Right renal cortex interstitium (tissue), 3 donors: Measurements from ENCODE around the gene SREBF1. TPM values are rescaled to one million over a fixed set of nuclear protein-coding genes. Genes with fewer than 3 reads are reported as not detected.

Experiments used
- DNase-seq, 3 donors: peaks; one replicate each; pipeline ENCODE4 v3.0.0-alpha.2; 2013; ENCODE audit warnings: low read depth in 3 of 3, low spot score in 2 of 3
- polyA plus RNA-seq, 3 donors: library from polyadenylated mRNA; unstranded; fragments of 120-200 nt; gene quantifications; one replicate each; pipeline ENCODE4 v1.2.1, GENCODE V29; 2013; ENCODE audit not compliant: insufficient read length in 3 of 3

Gene SREBF1
- polyA plus RNA-seq, 3 donors, result 37.3 to 46.6 (median 45.5) TPM

- DNase-seq, result no peak
Measured at GRCh38 chr17:17826942-17827785, 9.6 kb downstream of the SREBF1 start.

- DNase-seq, result no peak
Measured at GRCh38 chr17:17826342-17826713, 10.5 kb downstream of the SREBF1 start.

GRCh38 chr17:17824783-17825614 lies 11.8 kb downstream of the SREBF1 start:
- DNase-seq, result no peak

- DNase-seq, result no peak
Measured at GRCh38 chr17:17824119-17824782, 12.5 kb downstream of the SREBF1 start.

GRCh38 chr17:17823433-17824118 lies 13.2 kb downstream of the SREBF1 start:
- no peak for DNase-seq

GRCh38 chr17:17822616-17823015 lies 14.2 kb downstream of the SREBF1 start:
- no peak for DNase-seq

GRCh38 chr17:17822189-17822588 lies 14.6 kb downstream of the SREBF1 start:
- DNase-seq, result no peak

- no peak for DNase-seq
Measured at GRCh38 chr17:17820463-17821158, 16.2 kb downstream of the SREBF1 start.

GRCh38 chr17:17820046-17820445 lies 16.7 kb downstream of the SREBF1 start:
- no peak for DNase-seq

- DNase-seq, result no peak
Measured at GRCh38 chr17:17819561-17819995, 17.2 kb downstream of the SREBF1 start.

- DNase-seq, result no peak
Measured at GRCh38 chr17:17819111-17819510, 17.7 kb downstream of the SREBF1 start.

- DNase-seq, result no peak
Measured at GRCh38 chr17:17818088-17818526, 18.7 kb downstream of the SREBF1 start.

- DNase-seq, result no peak
Measured at GRCh38 chr17:17817552-17817947, 19.2 kb downstream of the SREBF1 start.

GRCh38 chr17:17816831-17817551 lies 19.8 kb downstream of the SREBF1 start:
- DNase-seq, result no peak

GRCh38 chr17:17816240-17816814 lies 20.5 kb downstream of the SREBF1 start:
- no peak for DNase-seq

GRCh38 chr17:17815436-17816200 lies 21.2 kb downstream of the SREBF1 start:
- no peak for DNase-seq

- no peak for DNase-seq
Measured at GRCh38 chr17:17815062-17815406, 21.8 kb downstream of the SREBF1 start.
